H9 (cell line): ENCODE measurements around the gene PMEPA1. TPM values are rescaled to one million over a fixed set of nuclear protein-coding genes. Genes with fewer than 3 reads are reported as not detected.

Source experiments
- DNase-seq: peaks from one replicate; pipeline ENCODE4 v3.0.0-alpha.2; 2017
- H2AFZ ChIP-seq: one replicate; pipeline ENCODE4 v1.6.1; 2013; ENCODE audit warnings: mild to moderate bottlenecking, low read length, control low read depth, moderate library complexity
- H2AK5ac ChIP-seq: 2 replicates; pipeline ENCODE4 v1.6.1; 2013; ENCODE audit warnings: low read length, control low read depth, mixed read lengths; ENCODE audit not compliant: insufficient read length
- H2BK120ac ChIP-seq: one replicate; pipeline ENCODE4 v1.6.1; 2013; ENCODE audit warnings: low read depth, mild to moderate bottlenecking, low read length, control low read depth, inconsistent platforms; ENCODE audit not compliant: poor library complexity, severe bottlenecking
- H2BK12ac ChIP-seq: 2 replicates; pipeline ENCODE4 v1.6.1; 2013; ENCODE audit warnings: low read length, control low read depth, mixed read lengths, low read depth; ENCODE audit not compliant: insufficient read length
- H2BK15ac ChIP-seq: 2 replicates; pipeline ENCODE4 v1.6.1; 2013; ENCODE audit warnings: low read depth, low read length, control low read depth
- H2BK20ac ChIP-seq: one replicate; pipeline ENCODE4 v1.6.1; 2013; ENCODE audit warnings: low read depth, mild to moderate bottlenecking, low read length, control low read depth, inconsistent platforms; ENCODE audit not compliant: poor library complexity, severe bottlenecking
- H2BK5ac ChIP-seq: 2 replicates; pipeline ENCODE4 v1.6.1; 2013; ENCODE audit warnings: low read length, control low read depth, mixed read lengths; ENCODE audit not compliant: insufficient read length
- H3K14ac ChIP-seq: 2 replicates; pipeline ENCODE4 v1.6.1; 2013; ENCODE audit warnings: low read length, control low read depth; ENCODE audit not compliant: insufficient read depth
- H3K18ac ChIP-seq: 2 replicates; pipeline ENCODE4 v1.6.1; 2013; ENCODE audit warnings: low read depth, mild to moderate bottlenecking, mixed read lengths, low read length, control low read depth; ENCODE audit not compliant: insufficient read length
- H3K23ac ChIP-seq: 2 replicates; pipeline ENCODE4 v1.6.1; 2013; ENCODE audit warnings: low read length, control low read depth, mixed read lengths, low read depth; ENCODE audit not compliant: insufficient read length
- H3K23me2 ChIP-seq: 2 replicates; pipeline ENCODE4 v1.6.1; 2013; ENCODE audit warnings: low read depth, mild to moderate bottlenecking, mixed read lengths, low read length, control low read depth; ENCODE audit not compliant: insufficient read length, poor library complexity, severe bottlenecking
- H3K27ac ChIP-seq: 2 replicates; pipeline ENCODE4 v1.5.1; 2013; ENCODE audit warnings: low read length, control low read depth, mixed read lengths, low read depth; ENCODE audit not compliant: insufficient read length
- H3K27me3 ChIP-seq: 2 replicates; pipeline ENCODE4 v1.6.1; 2013; ENCODE audit warnings: low read length, control low read depth, inconsistent platforms; ENCODE audit not compliant: insufficient read depth
- H3K4ac ChIP-seq: 2 replicates; pipeline ENCODE4 v1.6.1; 2013; ENCODE audit warnings: low read depth, mild to moderate bottlenecking, control low read depth, inconsistent platforms, low read length, moderate library complexity
- H3K4me1 ChIP-seq: 2 replicates; pipeline ENCODE4 v1.6.1; 2013; ENCODE audit warnings: low read length, control low read depth, inconsistent platforms; ENCODE audit not compliant: insufficient read depth
- H3K4me2 ChIP-seq: 2 replicates; pipeline ENCODE4 v1.6.1; 2013; ENCODE audit warnings: low read length, control low read depth, mixed read lengths; ENCODE audit not compliant: insufficient read length, insufficient read depth
- H3K56ac ChIP-seq: 2 replicates; pipeline ENCODE4 v1.6.1; 2013; ENCODE audit warnings: low read depth, mild to moderate bottlenecking, mixed read lengths, low read length, control low read depth; ENCODE audit not compliant: insufficient read length
- H3K79me1 ChIP-seq: 2 replicates; pipeline ENCODE4 v1.6.1; 2013; ENCODE audit warnings: low read depth, mild to moderate bottlenecking, moderate library complexity, low read length, control low read depth, inconsistent platforms; ENCODE audit not compliant: insufficient read depth, poor library complexity, severe bottlenecking
- H3K79me2 ChIP-seq: 2 replicates; pipeline ENCODE4 v1.6.1; 2013; ENCODE audit warnings: low read length, control low read depth, inconsistent platforms; ENCODE audit not compliant: insufficient read depth
- H3K9ac ChIP-seq: 2 replicates; pipeline ENCODE4 v1.6.1; 2013; ENCODE audit warnings: low read length, control low read depth, mixed read lengths; ENCODE audit not compliant: insufficient read length; ENCODE audit errors: extremely low read depth
- H3K9me3 ChIP-seq: one replicate; pipeline ENCODE4 v1.6.1; 2013; ENCODE audit warnings: low read depth, low read length, inconsistent platforms; ENCODE audit not compliant: control insufficient read depth
- H3T11ph ChIP-seq: one replicate; pipeline ENCODE4 v1.6.1; 2013; ENCODE audit warnings: mild to moderate bottlenecking, low read length, control low read depth, inconsistent platforms
- H4K20me1 ChIP-seq: one replicate; pipeline ENCODE4 v1.6.1; 2013; ENCODE audit not compliant: control insufficient read depth, insufficient read length, insufficient read depth
- H4K5ac ChIP-seq: 2 replicates; pipeline ENCODE4 v1.6.1; 2013; ENCODE audit warnings: low read depth, mild to moderate bottlenecking, mixed read lengths, low read length, control low read depth; ENCODE audit not compliant: insufficient read length
- H4K8ac ChIP-seq: replicated peaks from 2 replicates; pipeline ENCODE4 v1.6.1; 2013; ENCODE audit warnings: low read length, control low read depth, mixed read lengths, low read depth; ENCODE audit not compliant: insufficient read length
- H4K91ac ChIP-seq: 2 replicates; pipeline ENCODE4 v1.6.1; 2013; ENCODE audit warnings: low read depth, mild to moderate bottlenecking, moderate library complexity, mixed read lengths, low read length, control low read depth; ENCODE audit not compliant: insufficient read length
- H3K27ac Mint-ChIP-seq, 3 experiments: 2 replicates in 2 of 3; 3 replicates in 1 of 3; pipeline ENCODE4 v1.8.0; 2020 to 2021; ENCODE audit warnings: mixed read lengths in 3 of 3, mild to moderate bottlenecking in 1 of 3, moderate library complexity in 1 of 3
- H3K27me3 Mint-ChIP-seq: 2 replicates; pipeline ENCODE4 v1.8.0; 2021; ENCODE audit warnings: low read depth, mild to moderate bottlenecking, moderate library complexity, mixed read lengths
- H3K36me3 Mint-ChIP-seq, 3 experiments: 2 replicates in 2 of 3; 3 replicates in 1 of 3; pipeline ENCODE4 v1.8.0; 2020 to 2021; ENCODE audit warnings: low read depth in 3 of 3, mixed read lengths in 3 of 3; ENCODE audit not compliant: insufficient read depth in 1 of 3
- H3K4me1 Mint-ChIP-seq, 2 experiments: 2 replicates each; pipeline ENCODE4 v1.8.0; 2020; ENCODE audit warnings: mixed read lengths in 2 of 2
- H3K4me3 Mint-ChIP-seq, 2 experiments: 2 replicates in 1 of 2; 3 replicates in 1 of 2; pipeline ENCODE4 v1.8.0; 2020 to 2021; ENCODE audit warnings: mild to moderate bottlenecking in 2 of 2, mixed read lengths in 2 of 2, moderate library complexity in 1 of 2
- H3K9me3 Mint-ChIP-seq, 2 experiments: 2 replicates in 1 of 2; 3 replicates in 1 of 2; pipeline ENCODE4 v1.8.0; 2020; ENCODE audit warnings: mild to moderate bottlenecking in 2 of 2, mixed read lengths in 2 of 2, moderate library complexity in 1 of 2
- CTCF ChIP-seq: fragments of 200-600 bp; sonication (generic); conservative IDR thresholded peaks from 3 replicates; pipeline ENCODE4 v1.8.0; 2021; ENCODE audit warnings: antibody characterized with exemption, mild to moderate bottlenecking
- WGBS: extraction: QIAGEN DNeasy Blood & Tissue Kit; methylation state at CpG from one replicate; pipeline ENCODE4 v1.1.7; 2013; ENCODE audit warnings: missing lambda C conversion rate, low lambda C conversion rate, mixed read lengths; ENCODE audit not compliant: insufficient read length; ENCODE audit errors: extremely low coverage; 5-methylcytosine and 5-hydroxymethylcytosine counted together
- total RNA-seq: library from RNA; stranded (reverse); gene quantifications from 2 replicates; pipeline ENCODE4 v1.2.1, GENCODE V29; 2021

Gene PMEPA1
- total RNA-seq, 1 experiment from 2014 or later, result 34.6 TPM

- no peak overlapping the region for H3K27ac ChIP-seq
- H3K79me1 ChIP-seq, result no peaks in the 10 kb centered on the region
- H2AFZ ChIP-seq, result no peak overlapping the region
- no peak overlapping the region for H4K5ac ChIP-seq
- Mint-ChIP-seq H3K4me1 (peaks cover 6 to 10% of the 10 kb centered on the region in 2 experiments), H3K36me3 (no peaks in the 10 kb centered on the region), H3K27ac (no peak overlapping the region), H3K27me3 (no peaks in the 10 kb centered on the region; the same call in none of the 2 replicates), H3K4me3 (no peak overlapping the region), H3K9me3 (no peaks in the 10 kb centered on the region)
- no peaks in the 10 kb centered on the region for H4K20me1 ChIP-seq
- no peak overlapping the region for H2BK120ac ChIP-seq
- H2BK15ac ChIP-seq, result no peak overlapping the region
- no peak overlapping the region for H3K4me2 ChIP-seq
- no peaks in the 10 kb centered on the region for H3K27me3 ChIP-seq
- H3T11ph ChIP-seq, result no peak overlapping the region
- no peak overlapping the region for H3K9ac ChIP-seq
- H3K9me3 ChIP-seq, result no peaks in the 10 kb centered on the region
- no peak overlapping the region for H3K4ac ChIP-seq
- H3K23ac ChIP-seq, result no peak overlapping the region
- H2BK12ac ChIP-seq, result no peak overlapping the region
- no peak overlapping the region for H4K91ac ChIP-seq
- H2AK5ac ChIP-seq, result no peak overlapping the region
- no peak overlapping the region for H3K18ac ChIP-seq
- no peak overlapping the region for H3K56ac ChIP-seq
- H3K79me2 ChIP-seq, result no peaks in the 10 kb centered on the region
- no peak overlapping the region for H2BK5ac ChIP-seq
- H3K23me2 ChIP-seq, result no peaks in the 10 kb centered on the region
- H3K14ac ChIP-seq, result no peak overlapping the region
- WGBS, result no CpG with 5 or more reads among the region's 7 CpGs
- no peak overlapping the region for H4K8ac ChIP-seq
- TF ChIP-seq CTCF, result no peak
- no peak for DNase-seq
- no peaks in the 10 kb centered on the region for H3K4me1 ChIP-seq
- H2BK20ac ChIP-seq, result no peak overlapping the region
Observed at GRCh38 chr20:57612916-57613315, 96.9 kb downstream of the PMEPA1 start.
